Brain microvascular endothelial cell (primary cell): Measurements from ENCODE around the gene ZNF222.

Source experiments
- DNase-seq: peaks from one replicate; pipeline ENCODE4 v3.0.0-alpha.2; 2020
- H3K27ac ChIP-seq: fragments of 250-450 bp; sonication (Bioruptor Pico); 2 replicates; pipeline ENCODE4 v1.5.1; 2020; ENCODE audit warnings: mild to moderate bottlenecking, moderate library complexity
- H3K27me3 ChIP-seq: fragments of 250-450 bp; sonication (Bioruptor Pico); replicated peaks from 2 replicates; pipeline ENCODE4 v1.5.1; 2020; ENCODE audit warnings: mild to moderate bottlenecking
- H3K36me3 ChIP-seq: fragments of 250-450 bp; sonication (Bioruptor Pico); replicated peaks from 2 replicates; pipeline ENCODE4 v1.5.1; 2020; ENCODE audit warnings: mild to moderate bottlenecking
- H3K4me3 ChIP-seq: 2 replicates; pipeline ENCODE4 v1.5.1; 2011; ENCODE audit warnings: low read depth, mild to moderate bottlenecking, control low read depth, low read length, moderate library complexity
- in situ Hi-C: cut with HindIII; loops from 2 replicates; pipeline ENCODE4 v1.10.0; 2017; ENCODE audit warnings: low sequenced_read_pairs, low pct_ligation_motif_present
- TF ChIP-seq, protein P1 (sequence below): IDR thresholded peaks from 2 replicates; pipeline ENCODE4 v1.5.1; 2011; ENCODE audit warnings: low read depth, mild to moderate bottlenecking, moderate library complexity, low read length, control low read depth, inconsistent platforms; ENCODE audit errors: missing control alignments

Gene ZNF222

DNA sequence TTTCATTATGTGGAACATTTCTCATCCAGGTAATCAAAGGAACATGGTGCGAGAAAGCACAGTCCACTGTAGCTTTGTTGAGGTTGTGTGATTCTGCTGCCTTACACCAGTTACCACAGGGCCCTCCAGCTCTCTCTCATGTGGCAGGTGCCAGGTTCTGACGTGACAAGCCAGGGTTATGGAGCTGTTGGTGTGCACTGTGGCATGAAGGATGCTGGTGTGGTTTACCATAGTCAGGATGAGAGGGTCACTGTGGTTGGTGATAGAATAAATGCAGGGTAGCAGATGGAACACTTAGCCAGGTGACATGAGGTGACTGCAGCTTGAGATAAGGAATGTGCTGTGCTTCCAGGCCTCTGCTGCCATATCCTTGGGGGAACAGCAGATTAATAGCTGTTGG, 34.0 kb downstream of the ZNF222 start:
- peaks cover 38% of the 10 kb centered on the region for H3K36me3 ChIP-seq
- H3K27ac ChIP-seq, result no peak overlapping the region
- in situ Hi-C loops, result no loop called here
- DNase-seq, result no peak
- TF ChIP-seq, protein P1, sequence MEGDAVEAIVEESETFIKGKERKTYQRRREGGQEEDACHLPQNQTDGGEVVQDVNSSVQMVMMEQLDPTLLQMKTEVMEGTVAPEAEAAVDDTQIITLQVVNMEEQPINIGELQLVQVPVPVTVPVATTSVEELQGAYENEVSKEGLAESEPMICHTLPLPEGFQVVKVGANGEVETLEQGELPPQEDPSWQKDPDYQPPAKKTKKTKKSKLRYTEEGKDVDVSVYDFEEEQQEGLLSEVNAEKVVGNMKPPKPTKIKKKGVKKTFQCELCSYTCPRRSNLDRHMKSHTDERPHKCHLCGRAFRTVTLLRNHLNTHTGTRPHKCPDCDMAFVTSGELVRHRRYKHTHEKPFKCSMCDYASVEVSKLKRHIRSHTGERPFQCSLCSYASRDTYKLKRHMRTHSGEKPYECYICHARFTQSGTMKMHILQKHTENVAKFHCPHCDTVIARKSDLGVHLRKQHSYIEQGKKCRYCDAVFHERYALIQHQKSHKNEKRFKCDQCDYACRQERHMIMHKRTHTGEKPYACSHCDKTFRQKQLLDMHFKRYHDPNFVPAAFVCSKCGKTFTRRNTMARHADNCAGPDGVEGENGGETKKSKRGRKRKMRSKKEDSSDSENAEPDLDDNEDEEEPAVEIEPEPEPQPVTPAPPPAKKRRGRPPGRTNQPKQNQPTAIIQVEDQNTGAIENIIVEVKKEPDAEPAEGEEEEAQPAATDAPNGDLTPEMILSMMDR, result no peak
- H3K4me3 ChIP-seq, result no peak overlapping the region
- no peaks in the 10 kb centered on the region for H3K27me3 ChIP-seq

DNA sequence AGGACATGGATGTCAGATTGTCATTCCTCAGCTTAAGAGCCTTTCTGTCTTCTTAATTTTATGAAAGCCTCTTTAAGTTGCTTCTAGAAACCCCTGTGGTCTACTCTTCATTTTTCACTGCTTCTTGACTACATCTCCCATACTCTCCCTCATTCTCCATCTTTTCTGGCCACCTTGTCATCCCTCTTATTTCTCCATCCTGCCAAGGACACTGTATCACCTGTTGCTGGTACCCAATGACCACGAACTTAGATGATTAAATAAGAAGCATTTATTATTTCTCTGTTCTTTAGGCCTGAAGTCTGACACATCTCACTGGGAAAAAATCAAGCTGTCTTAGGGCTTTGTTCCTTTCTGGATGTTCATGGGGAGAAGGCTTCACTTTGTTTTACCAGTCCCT, 35.9 kb downstream of the ZNF222 start:
- no peak overlapping the region for H3K4me3 ChIP-seq
- H3K27ac ChIP-seq, result no peak overlapping the region
- H3K36me3 ChIP-seq, result peaks cover 45% of the 10 kb centered on the region
- no peaks in the 10 kb centered on the region for H3K27me3 ChIP-seq
- TF ChIP-seq, protein P1, result no peak
- in situ Hi-C loops, result no loop called here
- DNase-seq, result no peak

DNA sequence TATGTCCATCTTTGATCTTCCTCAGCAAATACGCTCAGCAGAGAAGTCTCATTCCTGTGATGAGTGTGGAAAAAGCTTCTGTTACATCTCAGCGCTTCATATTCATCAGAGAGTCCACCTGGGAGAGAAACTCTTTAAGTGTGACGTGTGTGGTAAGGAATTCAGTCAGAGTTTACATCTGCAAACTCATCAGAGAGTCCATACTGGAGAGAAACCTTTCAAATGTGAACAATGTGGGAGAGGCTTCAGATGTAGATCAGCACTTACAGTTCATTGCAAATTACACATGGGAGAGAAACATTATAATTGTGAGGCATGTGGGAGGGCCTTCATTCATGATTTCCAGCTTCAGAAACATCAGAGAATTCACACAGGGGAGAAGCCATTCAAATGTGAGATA, 41.1 kb downstream of the ZNF222 start:
- H3K36me3 ChIP-seq, result peaks cover 44% of the 10 kb centered on the region
- no peak overlapping the region for H3K27ac ChIP-seq
- in situ Hi-C loops, result no loop called here
- DNase-seq, result no peak
- TF ChIP-seq, protein P1, result no peak
- no peaks in the 10 kb centered on the region for H3K27me3 ChIP-seq
- H3K4me3 ChIP-seq, result no peak overlapping the region

DNA sequence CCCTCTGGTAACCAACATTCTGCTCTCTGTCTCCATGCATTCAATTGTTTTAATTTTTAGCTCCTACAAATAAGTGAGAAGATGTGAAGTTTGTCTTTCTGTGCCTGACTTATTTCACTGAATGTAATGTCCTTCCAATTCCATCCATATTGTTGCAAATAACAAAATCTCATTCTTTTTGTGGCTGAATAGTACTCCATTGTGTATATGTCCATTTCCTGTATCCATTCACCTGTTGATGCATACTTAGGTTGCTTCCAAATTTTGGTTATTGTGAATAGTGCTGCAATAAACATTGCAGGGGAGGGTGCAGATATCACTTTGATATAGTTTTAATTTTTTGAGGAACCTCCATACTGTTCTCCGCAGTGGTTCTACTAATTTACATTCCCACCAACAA, 44.2 kb downstream of the ZNF222 start:
- in situ Hi-C loops, result no loop called here

DNA sequence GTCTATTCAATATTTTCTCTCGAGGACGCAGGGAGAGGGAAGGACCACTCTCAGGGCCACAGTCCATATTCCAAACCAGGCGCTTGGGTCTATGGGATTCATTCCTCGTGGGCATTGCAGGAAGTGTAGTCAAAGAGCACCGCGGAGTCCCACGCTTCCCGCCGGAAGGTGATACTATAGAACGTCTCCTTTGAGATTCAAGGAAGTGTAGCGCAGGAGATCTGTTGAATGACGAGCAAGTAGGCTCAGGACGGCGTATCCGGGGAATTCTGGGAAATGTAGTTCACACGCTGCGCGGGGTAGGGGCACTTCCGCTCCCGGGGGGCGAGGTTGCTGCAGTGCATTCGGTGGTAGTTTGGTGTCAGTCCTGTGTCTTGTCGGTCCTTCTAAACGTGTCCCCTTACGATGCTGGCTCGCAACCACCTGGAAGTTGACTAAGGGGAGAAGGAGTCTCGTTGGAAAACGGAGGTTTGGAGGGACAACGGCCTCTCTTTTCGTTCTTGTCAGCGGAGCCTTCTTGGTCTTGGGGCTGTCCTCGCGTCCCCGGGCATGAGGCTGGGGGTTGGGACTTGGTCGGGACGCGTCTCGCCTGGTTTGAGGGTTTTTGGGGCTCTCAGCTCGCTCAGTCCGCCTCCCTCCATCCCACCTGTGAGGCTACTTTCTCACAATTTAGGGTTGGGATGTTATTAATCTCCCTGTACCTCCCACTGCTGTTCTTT, 46.8 kb downstream of the ZNF222 start, which contains the start of gene ZNF284:
Gene ZNF284 (plus strand): TSS at position 336 of the 719 bp plus-strand sequence. CDS start 4,231 bp downstream, outside the sequence.
- TF ChIP-seq, protein P1, result no peak
- no peak within 1 kb of the TSS for H3K27ac ChIP-seq
- H3K36me3 ChIP-seq, result peaks cover 4% of the 10 kb centered on the region
- H3K4me3 ChIP-seq, result peak within 1 kb of the TSS; percentile 81
- in situ Hi-C loops, result no loop called here
- peak; percentile 87 for DNase-seq
- H3K27me3 ChIP-seq, result no peaks in the 10 kb centered on the region

More for the DNA sequence above, 44.2 kb downstream of the ZNF222 start:
- DNase-seq, result no peak
- TF ChIP-seq, protein P1, result no peak
- Histone ChIP-seq H3K4me3 (no peak overlapping the region), H3K27me3 (no peaks in the 10 kb centered on the region), H3K27ac (no peak overlapping the region), H3K36me3 (peaks cover 25% of the 10 kb centered on the region)
